Activated CD4-positive, alpha-beta T cell treated with anti-CD3 and anti-CD28 coated beads for 36 hours (primary cell): Measurements from ENCODE around the gene CDH23. TPM values are rescaled to one million over a fixed set of nuclear protein-coding genes. Genes with fewer than 3 reads are reported as not detected.

Experiments
- ATAC-seq: fragments of 200-7000 bp; cut with Tn5 transposase; one replicate; pipeline ENCODE4 v1.10.0; 2021; ENCODE audit warnings: mild to moderate bottlenecking, moderate library complexity
- CTCF ChIA-PET: fragments of 350-600 bp; sonication (Branson Sonifier 250); formaldehyde crosslinking; loops from one replicate; lab custom pipeline; 2021; ENCODE audit warnings: antibody characterized with exemption; lab: Charles Lee
- POLR2A ChIA-PET: fragments of 350-600 bp; sonication (Branson Sonifier 250); formaldehyde crosslinking; loops from one replicate; lab custom pipeline; 2021; ENCODE audit warnings: antibody characterized with exemption, inconsistent platforms; lab: Charles Lee
- DNase-seq: peaks from one replicate; pipeline ENCODE4 v3.0.0-alpha.2; 2020
- H3K27ac Mint-ChIP-seq: one replicate; pipeline ENCODE4 v1.8.0; 2021; ENCODE audit warnings: mixed read lengths
- H3K27me3 Mint-ChIP-seq: one replicate; pipeline ENCODE4 v1.8.0; 2021; ENCODE audit warnings: mixed read lengths
- H3K36me3 Mint-ChIP-seq: one replicate; pipeline ENCODE4 v1.8.0; 2021; ENCODE audit warnings: low read depth, mixed read lengths
- H3K4me1 Mint-ChIP-seq: one replicate; pipeline ENCODE4 v1.8.0; 2021; ENCODE audit warnings: mixed read lengths
- H3K4me3 Mint-ChIP-seq: one replicate; pipeline ENCODE4 v1.8.0; 2021; ENCODE audit warnings: mild to moderate bottlenecking, moderate library complexity, mixed read lengths
- H3K9me3 Mint-ChIP-seq: one replicate; pipeline ENCODE4 v1.8.0; 2021; ENCODE audit warnings: low read depth, mixed read lengths
- intact Hi-C, 2 experiments: fragments of 100-400 bp; cut with DNase I in 1 of 2; cut with micrococcal nuclease in 1 of 2; formaldehyde crosslinking; loops; one replicate each; pipeline versions ENCODE4 v1.14.2 to v1.15.1; 2022 to 2024; cut with DNase I, micrococcal nuclease
- total RNA-seq, 2 experiments: library from RNA; stranded (reverse); gene quantifications; one replicate each; pipeline ENCODE4 v1.2.3, GENCODE V29; 2021

CDH23 gene
- total RNA-seq, 2 experiments from 2014 or later: 1.5 to 1.6 TPM

DNA sequence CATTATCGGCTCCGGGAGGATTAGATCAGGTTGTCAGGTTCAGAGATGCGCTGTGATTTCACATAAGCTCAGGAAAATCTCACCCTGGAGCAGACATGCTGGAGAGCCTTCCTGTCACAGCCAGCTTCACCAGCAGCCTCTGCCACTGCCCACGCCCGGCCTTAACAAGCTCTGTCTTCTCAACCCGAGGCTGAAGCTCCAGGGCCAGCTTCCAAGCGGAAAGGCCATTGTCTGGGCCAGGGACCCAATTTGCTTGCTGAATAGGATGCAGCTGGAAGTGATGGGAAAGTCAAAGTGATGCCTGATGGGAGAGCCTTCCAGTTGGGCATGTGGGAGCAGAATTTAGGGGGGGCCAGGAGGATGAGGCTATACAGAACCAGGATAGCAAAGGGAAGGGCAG, 286.6 kb downstream of the CDH23 start:
- H3K27me3 Mint-ChIP-seq: no peaks in the 10 kb centered on the region
- H3K9me3 Mint-ChIP-seq: peaks cover 4% of the 10 kb centered on the region
- ATAC-seq (no peak), DNase-seq (no peak)
- H3K4me3 Mint-ChIP-seq: no peak overlapping the region
- H3K36me3 Mint-ChIP-seq: no peaks in the 10 kb centered on the region
- intact Hi-C loops: no loop called here
- POLR2A ChIA-PET: no interaction called here
- CTCF ChIA-PET: interaction anchor here (0.6 to 0.7 kb wide), 2 partner anchors 13 to 42 kb away, joined by 3 to 4 read pairs; no protein-coding TSS in a partner anchor
- peaks cover 6% of the 10 kb centered on the region for H3K4me1 Mint-ChIP-seq
- no peak overlapping the region for H3K27ac Mint-ChIP-seq

DNA sequence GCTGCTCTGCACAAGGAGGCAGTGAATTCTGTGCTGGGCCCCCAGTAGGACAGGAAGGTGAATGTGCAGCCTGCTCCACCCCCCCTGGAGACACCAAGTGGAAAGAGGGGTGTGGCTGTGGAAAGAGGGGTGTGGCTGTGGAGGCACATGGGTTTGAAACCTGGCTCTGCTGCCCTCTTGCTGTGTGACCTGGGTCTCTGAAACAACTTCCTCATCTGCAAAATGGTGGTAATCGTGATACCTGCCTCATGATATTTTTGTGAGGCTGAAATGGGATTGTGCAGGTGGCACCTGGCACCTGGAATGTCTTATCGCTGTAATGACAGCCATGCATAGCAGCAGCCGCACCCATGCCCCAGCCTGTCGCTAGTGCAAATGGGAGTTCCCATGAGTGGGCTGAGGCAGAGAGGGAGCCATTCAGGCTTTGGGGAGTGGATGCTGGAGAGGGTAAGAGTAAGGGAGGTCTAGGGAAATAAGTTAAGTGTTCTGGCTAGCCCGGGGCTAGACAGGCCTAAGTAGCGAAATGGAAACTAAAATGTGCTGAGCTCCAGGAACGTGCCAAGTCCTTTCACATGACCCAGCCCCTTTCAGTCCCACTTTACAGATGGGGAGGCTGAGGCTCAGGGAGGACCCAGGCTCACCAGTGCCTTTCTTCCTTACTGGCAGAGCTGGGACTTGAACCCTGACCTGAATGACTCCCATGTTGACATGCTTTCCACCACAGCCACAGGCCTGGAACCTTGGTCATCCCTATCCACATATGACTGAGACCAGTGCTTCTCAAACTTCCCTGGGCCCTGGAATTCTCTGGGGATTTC, 287.8 kb downstream of the CDH23 start:
- intact Hi-C loops: no loop called here
- Mint-ChIP-seq H3K27ac (no peak overlapping the region), H3K27me3 (no peaks in the 10 kb centered on the region), H3K36me3 (no peaks in the 10 kb centered on the region), H3K4me1 (peaks cover 6% of the 10 kb centered on the region), H3K9me3 (peaks cover 4% of the 10 kb centered on the region), H3K4me3 (no peak overlapping the region)
- ATAC-seq (peak; percentile 76), DNase-seq (peak; percentile 61)
- POLR2A ChIA-PET: no interaction called here
- CTCF ChIA-PET: interaction anchor here (0.6 to 1.5 kb wide), 3 partner anchors 10 to 14 kb away, joined by 3 to 4 read pairs (median 3); no protein-coding TSS in a partner anchor

DNA sequence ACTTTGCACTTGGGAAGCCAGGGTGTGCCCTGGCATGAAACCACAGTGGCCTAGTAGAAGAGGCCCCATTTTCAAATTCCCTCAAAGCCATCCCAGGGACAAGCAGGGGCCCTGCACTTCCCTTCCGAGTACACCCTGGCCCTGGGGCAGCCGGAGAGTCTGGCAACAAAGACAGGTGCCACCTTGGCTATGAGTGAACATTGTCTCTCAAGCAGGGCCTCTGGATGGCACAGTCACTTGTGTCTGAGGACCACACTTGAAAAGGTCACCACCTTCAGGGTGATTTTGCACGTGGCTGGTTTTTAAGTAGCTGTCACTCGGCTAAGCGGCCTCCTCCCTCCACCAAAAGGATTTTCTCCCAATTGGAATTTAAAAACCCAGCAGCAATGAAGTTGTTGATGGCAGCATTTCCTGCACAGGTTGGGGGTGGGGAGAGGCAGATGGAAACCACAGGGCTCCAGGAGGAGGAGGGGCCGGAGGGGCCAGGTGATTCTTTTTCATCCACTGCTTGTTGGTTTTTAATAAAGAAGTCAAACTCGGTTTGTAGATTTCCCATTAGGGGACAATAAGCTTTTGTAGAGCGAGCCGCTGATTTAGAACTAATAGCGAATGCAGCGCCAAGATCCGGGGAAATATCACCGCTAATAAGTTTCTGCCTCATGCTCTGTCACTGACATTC, 289.0 kb downstream of the CDH23 start:
- CTCF ChIA-PET: interaction anchor here (0.6 to 2.3 kb wide), 5 partner anchors 11 to 592 kb away, joined by 3 to 9 read pairs (median 3); no protein-coding TSS in a partner anchor
- POLR2A ChIA-PET: no interaction called here
- H3K4me3 Mint-ChIP-seq: no peak overlapping the region
- intact Hi-C loops: no loop called here
- H3K27ac Mint-ChIP-seq: no peak overlapping the region
- no peaks in the 10 kb centered on the region for H3K27me3 Mint-ChIP-seq
- H3K36me3 Mint-ChIP-seq: no peaks in the 10 kb centered on the region
- no peak for DNase-seq
- H3K4me1 Mint-ChIP-seq: peaks cover 6% of the 10 kb centered on the region
- H3K9me3 Mint-ChIP-seq: peaks cover 4% of the 10 kb centered on the region
- ATAC-seq: no peak

DNA sequence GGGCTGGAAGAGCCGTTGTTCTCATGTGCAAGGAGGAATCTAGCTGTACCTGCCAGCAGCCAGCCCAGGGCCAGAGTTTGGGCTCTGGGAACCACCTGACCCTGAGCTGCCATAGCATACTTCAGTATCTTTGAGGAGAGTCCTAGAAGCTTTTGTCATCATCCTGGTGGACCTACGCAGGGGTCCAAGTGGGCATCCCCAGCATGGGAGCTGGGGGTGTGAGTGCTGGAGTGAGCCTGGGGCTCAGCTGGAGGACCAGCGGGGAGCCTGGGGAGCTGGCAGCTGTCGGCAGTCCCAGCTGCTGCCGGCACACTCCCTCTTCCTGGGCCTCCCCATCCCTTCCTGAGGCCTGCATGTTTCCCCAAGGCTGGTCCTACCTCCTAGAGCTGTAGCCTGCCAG, 290.4 kb downstream of the CDH23 start:
- Mint-ChIP-seq H3K4me1 (peaks cover 6% of the 10 kb centered on the region), H3K27ac (no peak overlapping the region), H3K9me3 (peaks cover 4% of the 10 kb centered on the region), H3K36me3 (no peaks in the 10 kb centered on the region), H3K4me3 (no peak overlapping the region), H3K27me3 (no peaks in the 10 kb centered on the region)
- POLR2A ChIA-PET: no interaction called here
- CTCF ChIA-PET: interaction anchor here (0.7 to 2.3 kb wide), 3 partner anchors 10 to 21 kb away, joined by 3 to 9 read pairs (median 3); no protein-coding TSS in a partner anchor
- no peak for ATAC-seq
- intact Hi-C loops: no loop called here
- DNase-seq: no peak

DNA sequence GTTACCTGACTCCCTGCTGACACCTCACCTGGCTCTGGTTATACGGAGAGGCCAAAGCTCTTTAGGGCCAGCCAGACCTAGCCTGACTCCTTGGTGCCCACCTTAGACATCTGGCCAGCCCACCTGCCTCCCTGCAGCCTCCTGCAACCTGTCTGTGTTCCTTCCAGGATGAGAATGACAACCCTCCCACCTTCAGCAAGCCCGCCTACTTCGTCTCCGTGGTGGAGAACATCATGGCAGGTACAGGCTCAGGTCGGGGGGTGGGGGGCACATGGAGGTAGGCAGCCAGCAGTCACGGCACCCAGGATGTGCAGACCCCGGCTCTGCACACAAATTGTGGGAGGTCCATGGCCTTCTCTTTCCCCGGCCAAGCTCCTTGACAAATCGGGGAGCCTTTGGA, 290.8 kb downstream of the CDH23 start:
- no peaks in the 10 kb centered on the region for H3K27me3 Mint-ChIP-seq
- no peak for DNase-seq
- H3K4me1 Mint-ChIP-seq: peaks cover 6% of the 10 kb centered on the region
- POLR2A ChIA-PET: no interaction called here
- H3K9me3 Mint-ChIP-seq: peaks cover 4% of the 10 kb centered on the region
- no peak overlapping the region for H3K27ac Mint-ChIP-seq
- intact Hi-C loops: no loop called here
- H3K4me3 Mint-ChIP-seq: no peak overlapping the region
- no peaks in the 10 kb centered on the region for H3K36me3 Mint-ChIP-seq
- CTCF ChIA-PET: interaction anchor here (1.5 to 2.3 kb wide), 2 partner anchors 9 to 21 kb away, joined by 3 to 9 read pairs; no protein-coding TSS in a partner anchor
- no peak for ATAC-seq

DNA sequence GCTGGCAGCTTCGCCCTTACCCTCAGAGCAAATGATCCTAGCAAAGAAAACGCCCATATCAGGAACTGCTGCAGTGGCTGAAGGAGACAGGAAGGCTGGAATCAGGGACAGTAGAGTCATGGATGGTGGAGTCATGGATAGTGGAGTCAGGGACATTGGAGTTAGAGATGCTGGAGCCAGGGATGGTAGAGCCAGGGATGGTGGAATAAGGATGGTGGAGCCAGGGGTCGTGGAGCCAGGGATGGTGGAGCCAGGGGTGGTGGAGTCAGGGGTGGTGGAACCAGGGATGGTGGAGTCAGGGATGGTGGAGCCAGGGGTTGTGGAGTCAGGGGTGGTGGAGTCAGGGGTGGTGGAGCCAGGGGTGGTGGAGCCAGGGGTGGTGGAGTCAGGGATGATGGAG, 291.5 kb downstream of the CDH23 start:
- H3K27ac Mint-ChIP-seq: no peak overlapping the region
- H3K27me3 Mint-ChIP-seq: no peaks in the 10 kb centered on the region
- H3K36me3 Mint-ChIP-seq: no peaks in the 10 kb centered on the region
- H3K4me1 Mint-ChIP-seq: peaks cover 6% of the 10 kb centered on the region
- intact Hi-C loops: no loop called here
- peaks cover 4% of the 10 kb centered on the region for H3K9me3 Mint-ChIP-seq
- DNase-seq: no peak
- no peak overlapping the region for H3K4me3 Mint-ChIP-seq
- no peak for ATAC-seq
- ChIA-PET POLR2A (no interaction called here), CTCF (no interaction called here)

DNA sequence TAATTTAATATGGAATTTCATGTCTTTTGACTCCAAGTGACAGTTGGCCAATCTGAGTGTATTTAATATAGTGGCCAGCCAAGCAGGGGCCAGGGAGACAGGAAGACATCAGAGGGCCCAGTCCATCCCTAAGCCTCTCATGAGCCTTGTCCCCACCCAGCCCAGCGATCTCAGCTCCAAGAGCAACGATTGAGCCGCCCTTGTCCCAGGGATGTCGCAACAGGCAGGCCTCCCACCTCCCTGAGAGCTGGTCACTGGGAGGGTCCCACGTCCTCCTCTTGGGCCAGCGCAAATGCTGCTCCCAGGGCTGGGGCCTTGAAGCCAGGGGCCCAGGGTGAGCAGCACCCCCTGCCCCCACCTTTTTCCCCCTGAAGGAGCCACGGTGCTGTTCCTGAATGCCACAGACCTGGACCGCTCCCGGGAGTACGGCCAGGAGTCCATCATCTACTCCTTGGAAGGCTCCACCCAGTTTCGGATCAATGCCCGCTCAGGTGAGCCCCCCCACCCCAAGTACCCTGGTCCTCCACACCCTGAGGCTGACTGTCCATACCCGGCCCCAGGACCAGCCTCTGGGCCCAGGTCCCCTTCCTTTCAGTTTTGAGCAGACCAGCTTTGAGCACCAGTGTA, 293.5 kb downstream of the CDH23 start:
- Mint-ChIP-seq H3K9me3 (peaks cover 4% of the 10 kb centered on the region), H3K27ac (no peak overlapping the region), H3K27me3 (no peaks in the 10 kb centered on the region), H3K4me1 (peaks cover 15% of the 10 kb centered on the region), H3K4me3 (no peak overlapping the region), H3K36me3 (no peaks in the 10 kb centered on the region)
- no peak for ATAC-seq
- CTCF ChIA-PET: no interaction called here
- DNase-seq: no peak
- POLR2A ChIA-PET: no interaction called here
- intact Hi-C loops: no loop called here

DNA sequence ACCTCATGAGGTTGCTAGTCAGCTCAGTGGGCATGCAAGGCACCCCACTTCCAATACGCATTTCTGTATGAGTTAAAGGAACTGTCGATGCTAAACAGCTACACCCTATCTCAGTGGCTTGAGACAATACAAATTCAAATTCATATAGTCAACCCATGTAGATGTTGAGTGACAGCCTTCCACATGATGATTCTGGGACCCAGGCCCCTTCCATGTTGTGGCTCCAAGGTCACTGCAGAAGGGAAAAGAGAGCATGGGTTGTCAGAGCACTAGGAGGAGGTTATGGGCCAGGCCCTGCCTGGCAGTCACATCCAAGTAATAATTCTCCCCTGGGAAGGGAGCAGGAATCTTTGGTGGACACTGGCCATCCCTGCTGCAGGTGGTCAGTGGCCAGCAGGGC, 294.7 kb downstream of the CDH23 start:
- Mint-ChIP-seq H3K27ac (no peak overlapping the region), H3K27me3 (no peaks in the 10 kb centered on the region), H3K36me3 (no peaks in the 10 kb centered on the region), H3K9me3 (peaks cover 4% of the 10 kb centered on the region), H3K4me1 (peaks cover 17% of the 10 kb centered on the region), H3K4me3 (no peak overlapping the region)
- ChIA-PET CTCF (interaction anchor here (1.1 kb wide), 1 partner anchor 15 kb away, joined by 3 read pairs; no protein-coding TSS in a partner anchor), POLR2A (no interaction called here)
- intact Hi-C loops: no loop called here
- ATAC-seq: no peak
- no peak for DNase-seq

DNA sequence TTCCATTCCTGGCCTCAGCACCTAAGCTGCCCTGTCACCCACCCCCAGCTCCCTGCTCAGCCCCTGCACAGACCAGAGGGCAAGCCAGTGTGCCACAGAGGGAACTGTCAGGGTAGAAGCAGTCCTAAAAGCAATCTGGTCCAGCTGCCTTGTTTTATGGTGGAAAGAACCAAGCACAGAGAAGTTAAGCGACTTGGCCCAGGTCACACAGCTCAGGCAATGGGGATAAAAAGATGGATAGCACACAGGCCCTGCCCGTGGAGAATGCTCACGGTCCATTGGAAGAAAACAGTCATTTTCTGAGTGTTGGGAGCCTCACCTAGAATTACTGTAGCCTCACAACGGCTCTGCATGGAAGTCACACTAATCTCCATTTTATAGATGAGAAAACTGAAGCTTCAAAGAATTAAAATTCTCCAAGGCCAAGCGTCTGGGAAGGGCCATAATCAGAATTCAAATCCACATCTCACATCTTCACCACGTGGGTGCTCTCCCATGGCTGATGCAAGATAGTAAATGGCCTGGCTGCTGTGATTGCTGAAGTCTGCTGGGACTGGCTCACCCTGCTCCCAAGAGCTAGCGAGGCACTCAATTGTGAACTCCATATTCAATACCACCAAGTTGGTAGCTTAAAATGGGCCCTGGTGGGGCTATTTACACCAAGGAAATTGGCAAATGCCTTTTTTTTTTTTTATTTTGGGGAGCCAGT, 296.0 kb downstream of the CDH23 start:
- no peak for DNase-seq
- H3K9me3 Mint-ChIP-seq: peaks cover 4% of the 10 kb centered on the region
- POLR2A ChIA-PET: interaction anchor here (0.6 kb wide), 1 partner anchor 266 kb away, joined by 9 read pairs; no protein-coding TSS in a partner anchor
- intact Hi-C loops: no loop called here
- no peak overlapping the region for H3K4me3 Mint-ChIP-seq
- peaks cover 24% of the 10 kb centered on the region for H3K4me1 Mint-ChIP-seq
- H3K27ac Mint-ChIP-seq: no peak overlapping the region
- CTCF ChIA-PET: interaction anchor here (0.5 to 3.4 kb wide), 8 partner anchors 16 to 309 kb away, joined by 3 to 24 read pairs (median 3); no protein-coding TSS in a partner anchor
- no peaks in the 10 kb centered on the region for H3K27me3 Mint-ChIP-seq
- H3K36me3 Mint-ChIP-seq: no peaks in the 10 kb centered on the region
- ATAC-seq: no peak

DNA sequence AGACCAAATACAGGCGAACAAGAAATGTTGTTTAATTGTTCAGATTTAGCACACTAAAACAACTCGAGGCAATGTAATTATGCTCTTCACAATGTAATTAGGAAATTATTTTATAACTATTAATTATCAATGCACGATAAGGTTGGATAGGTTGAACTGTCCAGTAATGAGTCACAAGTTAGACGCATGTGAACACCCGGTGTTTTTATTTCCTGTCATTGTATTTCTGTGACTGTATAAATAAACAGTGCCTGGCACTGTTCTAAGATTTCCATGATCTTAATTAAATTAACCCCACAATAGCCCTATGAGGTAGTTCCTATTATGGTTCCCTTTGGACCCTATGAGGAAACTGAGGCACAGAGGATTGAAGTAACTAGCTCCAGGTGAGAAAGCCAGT, 296.7 kb downstream of the CDH23 start:
- CTCF ChIA-PET: interaction anchor here (0.6 to 3.4 kb wide), 6 partner anchors 15 to 375 kb away, joined by 3 to 24 read pairs (median 4); no protein-coding TSS in a partner anchor
- ATAC-seq (no peak), DNase-seq (no peak)
- no peaks in the 10 kb centered on the region for H3K36me3 Mint-ChIP-seq
- H3K27me3 Mint-ChIP-seq: no peaks in the 10 kb centered on the region
- POLR2A ChIA-PET: no interaction called here
- H3K4me1 Mint-ChIP-seq: peaks cover 29% of the 10 kb centered on the region
- intact Hi-C loops: no loop called here
- no peaks in the 10 kb centered on the region for H3K9me3 Mint-ChIP-seq
- H3K27ac Mint-ChIP-seq: no peak overlapping the region
- H3K4me3 Mint-ChIP-seq: no peak overlapping the region
